ENCODE results near the gene SORD. TPM values are rescaled to one million over a fixed set of nuclear protein-coding genes. Genes with fewer than 3 reads are reported as not detected.

Gene SORD
- total RNA-seq, 1 donor from 2014 or later: 300 TPM

GRCh38 chr15:45095661-45096060, 72.7 kb downstream of the SORD start:
- DNase-seq (ENCODE audit: low spot score, unreplicated experiment): no peak
- TF ChIP-seq CTCF (IDR thresholded peaks at IDR 0.05; ENCODE audit: unreplicated experiment): no peak
- H3K4me1 Mint-ChIP-seq (ENCODE audit: low read depth): no peaks in the 10 kb centered on the region
- H3K27ac Mint-ChIP-seq: no peak overlapping the region
- no peaks in the 10 kb centered on the region for H3K36me3 Mint-ChIP-seq (ENCODE audit: insufficient read depth)
- H3K9me3 Mint-ChIP-seq (ENCODE audit: low read depth): peaks cover 2% of the 10 kb centered on the region
- peaks cover 45% of the 10 kb centered on the region for H3K27me3 Mint-ChIP-seq
- no peak overlapping the region for H3K4me3 Mint-ChIP-seq (ENCODE audit: low read depth)

- peaks cover 47% of the 10 kb centered on the region for H3K27me3 Mint-ChIP-seq
- TF ChIP-seq CTCF (IDR thresholded peaks at IDR 0.05; ENCODE audit: unreplicated experiment): no peak
- DNase-seq (ENCODE audit: low spot score, unreplicated experiment): no peak
- peaks cover 2% of the 10 kb centered on the region for H3K9me3 Mint-ChIP-seq (ENCODE audit: low read depth)
- no peak overlapping the region for H3K27ac Mint-ChIP-seq
- H3K36me3 Mint-ChIP-seq (ENCODE audit: insufficient read depth): no peaks in the 10 kb centered on the region
- H3K4me1 Mint-ChIP-seq (ENCODE audit: low read depth): no peaks in the 10 kb centered on the region
- H3K4me3 Mint-ChIP-seq (ENCODE audit: low read depth): no peak overlapping the region
Observed at GRCh38 chr15:45097466-45097865, 74.5 kb downstream of the SORD start.

GRCh38 chr15:45099549-45100165, 76.7 kb downstream of the SORD start:
- Mint-ChIP-seq H3K27me3 (peaks cover 50% of the 10 kb centered on the region), H3K4me3 (ENCODE audit: low read depth) (no peak overlapping the region), H3K36me3 (ENCODE audit: insufficient read depth) (no peaks in the 10 kb centered on the region), H3K4me1 (ENCODE audit: low read depth) (no peaks in the 10 kb centered on the region), H3K9me3 (ENCODE audit: low read depth) (no peaks in the 10 kb centered on the region), H3K27ac (no peak overlapping the region)
- no peak for TF ChIP-seq CTCF (IDR thresholded peaks at IDR 0.05; ENCODE audit: unreplicated experiment)
- no peak for DNase-seq (ENCODE audit: low spot score, unreplicated experiment)

GRCh38 chr15:45100884-45101625, 78.1 kb downstream of the SORD start:
- no peak for TF ChIP-seq CTCF (IDR thresholded peaks at IDR 0.05; ENCODE audit: unreplicated experiment)
- Mint-ChIP-seq H3K9me3 (ENCODE audit: low read depth) (no peaks in the 10 kb centered on the region), H3K36me3 (ENCODE audit: insufficient read depth) (no peaks in the 10 kb centered on the region), H3K4me3 (ENCODE audit: low read depth) (no peak overlapping the region), H3K4me1 (ENCODE audit: low read depth) (no peaks in the 10 kb centered on the region), H3K27ac (no peak overlapping the region), H3K27me3 (peaks cover 58% of the 10 kb centered on the region)
- DNase-seq (ENCODE audit: low spot score, unreplicated experiment): no peak

- no peak for DNase-seq (ENCODE audit: low spot score, unreplicated experiment)
- Mint-ChIP-seq H3K4me1 (ENCODE audit: low read depth) (no peaks in the 10 kb centered on the region), H3K36me3 (ENCODE audit: insufficient read depth) (no peaks in the 10 kb centered on the region), H3K9me3 (ENCODE audit: low read depth) (no peaks in the 10 kb centered on the region), H3K27me3 (peaks cover 59% of the 10 kb centered on the region), H3K4me3 (ENCODE audit: low read depth) (no peak overlapping the region), H3K27ac (no peak overlapping the region)
- no peak for TF ChIP-seq CTCF (IDR thresholded peaks at IDR 0.05; ENCODE audit: unreplicated experiment)
Observed at GRCh38 chr15:45101749-45102148, 78.8 kb downstream of the SORD start.
